Raji (cell line): ENCODE measurements around the gene ARFRP1.

ENCODE experiments used
- POLR2A ChIP-seq: IDR thresholded peaks from 2 replicates; pipeline ENCODE4 v1.6.1; 2011; ENCODE audit warnings: low read depth, low read length, control low read depth; ENCODE audit not compliant: insufficient read depth

ARFRP1 gene

GRCh38 chr20:63738687-63739129 lies 30.9 kb upstream of the ARFRP1 start:
- no peak for TF ChIP-seq POLR2A

GRCh38 chr20:63737945-63738686 lies 30.3 kb upstream of the ARFRP1 start:
- TF ChIP-seq POLR2A = peak; percentile 71

DNA sequence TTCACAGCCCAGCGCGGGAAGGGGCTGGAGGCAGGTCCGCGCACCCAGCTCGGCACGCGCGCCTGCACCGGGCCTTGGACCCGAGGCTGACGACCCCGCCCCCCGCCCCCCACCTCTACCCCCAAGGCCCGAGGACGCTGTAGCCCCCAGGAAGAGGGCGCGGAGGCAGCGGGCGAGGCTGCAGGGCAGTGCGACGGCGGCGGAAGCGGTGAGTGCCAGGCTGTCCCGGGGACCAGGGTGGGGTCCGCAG lies 29.8 kb upstream of the ARFRP1 start:
- TF ChIP-seq POLR2A = no peak

DNA sequence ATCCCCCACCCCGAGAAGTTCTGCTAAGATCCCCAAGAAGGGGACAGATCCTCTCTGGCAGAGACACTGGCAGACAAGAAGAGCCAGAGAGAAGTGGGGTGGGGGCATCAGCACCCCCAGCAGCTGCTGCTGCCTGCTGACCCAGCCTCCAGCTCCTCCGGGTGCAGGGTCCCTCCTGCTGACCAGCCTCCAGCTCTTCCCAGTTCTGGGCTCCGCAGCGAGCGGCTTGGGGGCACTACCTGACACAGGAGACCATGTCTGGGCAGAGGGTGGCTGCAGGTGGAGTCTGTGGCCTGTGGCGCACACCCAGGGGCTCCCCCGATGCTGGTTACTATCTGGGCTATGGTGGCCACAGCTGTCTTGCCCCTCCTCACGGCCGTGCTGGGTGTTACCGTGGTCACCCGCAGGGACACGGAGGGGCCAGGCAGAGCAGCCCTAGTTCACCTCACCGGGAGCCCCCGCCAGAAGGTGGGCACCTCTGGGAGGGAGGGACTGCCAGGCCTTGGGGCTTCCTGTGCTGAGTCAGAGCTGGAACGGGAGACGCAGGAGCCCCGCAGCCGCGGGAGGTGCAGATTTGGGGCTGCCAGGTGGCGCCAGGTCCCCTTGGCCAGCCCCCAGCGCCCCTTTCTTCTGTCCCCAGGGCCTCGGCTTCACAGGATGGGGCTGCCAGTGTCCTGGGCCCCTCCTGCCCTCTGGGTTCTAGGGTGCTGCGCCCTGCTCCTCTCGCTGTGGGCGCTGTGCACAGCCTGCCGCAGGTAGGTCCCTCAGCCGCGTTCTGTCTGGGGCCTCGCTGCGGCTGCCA lies 29.3 kb upstream of the ARFRP1 start:
- peak; percentile 6 for TF ChIP-seq POLR2A

DNA sequence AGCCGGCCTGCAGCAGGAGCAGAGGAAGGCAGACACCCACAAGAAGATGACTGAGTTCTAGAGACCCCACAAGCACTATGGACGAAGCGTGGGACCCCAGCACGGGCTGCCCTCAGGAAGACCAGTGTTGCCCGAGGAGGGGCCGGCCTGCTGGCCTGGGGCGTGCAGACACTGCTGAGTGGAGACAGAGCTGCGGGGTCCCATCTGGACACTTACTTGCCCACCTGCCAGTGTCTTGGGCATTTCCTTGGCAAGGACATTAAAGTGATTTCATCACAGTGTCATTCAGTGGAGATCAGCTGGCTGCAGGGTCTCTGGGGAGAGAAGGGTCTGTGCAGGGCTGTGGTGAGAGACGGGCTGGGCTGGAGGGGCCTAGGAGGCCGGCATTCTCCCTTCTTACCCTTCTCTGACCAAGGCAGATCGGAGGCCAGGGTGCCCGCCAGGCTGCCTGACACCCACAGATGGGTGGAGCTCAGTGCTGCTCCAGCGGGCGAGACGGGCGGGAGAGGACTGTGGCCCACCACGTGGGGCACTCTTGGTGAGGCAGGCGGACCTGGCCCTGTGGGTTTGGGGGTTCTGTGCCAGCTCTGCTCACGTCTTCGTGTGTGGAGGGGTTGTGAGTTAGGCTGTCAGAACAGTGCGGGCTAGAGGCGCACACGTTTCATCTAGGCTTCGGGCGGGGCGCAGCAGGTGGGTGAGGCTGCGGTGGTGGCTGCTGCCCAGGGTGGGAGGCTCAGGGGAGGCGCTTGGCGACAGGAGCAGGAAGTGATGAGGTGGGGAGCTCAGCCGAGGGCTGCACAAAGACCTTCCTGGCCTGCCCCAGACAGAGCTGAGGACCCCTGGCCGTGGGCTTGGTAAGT lies 28.3 kb upstream of the ARFRP1 start, which contains the start of gene LIME1:
Gene LIME1, plus strand, starts transcription at position 806 of the 860 bp plus-strand sequence. CDS start 886 bp downstream, outside the sequence.
- no peak; the same call in 1 of the 2 replicates for TF ChIP-seq POLR2A

- TF ChIP-seq POLR2A = no peak
Observed at GRCh38 chr20:63734946-63735858, 27.4 kb upstream of the ARFRP1 start.

DNA sequence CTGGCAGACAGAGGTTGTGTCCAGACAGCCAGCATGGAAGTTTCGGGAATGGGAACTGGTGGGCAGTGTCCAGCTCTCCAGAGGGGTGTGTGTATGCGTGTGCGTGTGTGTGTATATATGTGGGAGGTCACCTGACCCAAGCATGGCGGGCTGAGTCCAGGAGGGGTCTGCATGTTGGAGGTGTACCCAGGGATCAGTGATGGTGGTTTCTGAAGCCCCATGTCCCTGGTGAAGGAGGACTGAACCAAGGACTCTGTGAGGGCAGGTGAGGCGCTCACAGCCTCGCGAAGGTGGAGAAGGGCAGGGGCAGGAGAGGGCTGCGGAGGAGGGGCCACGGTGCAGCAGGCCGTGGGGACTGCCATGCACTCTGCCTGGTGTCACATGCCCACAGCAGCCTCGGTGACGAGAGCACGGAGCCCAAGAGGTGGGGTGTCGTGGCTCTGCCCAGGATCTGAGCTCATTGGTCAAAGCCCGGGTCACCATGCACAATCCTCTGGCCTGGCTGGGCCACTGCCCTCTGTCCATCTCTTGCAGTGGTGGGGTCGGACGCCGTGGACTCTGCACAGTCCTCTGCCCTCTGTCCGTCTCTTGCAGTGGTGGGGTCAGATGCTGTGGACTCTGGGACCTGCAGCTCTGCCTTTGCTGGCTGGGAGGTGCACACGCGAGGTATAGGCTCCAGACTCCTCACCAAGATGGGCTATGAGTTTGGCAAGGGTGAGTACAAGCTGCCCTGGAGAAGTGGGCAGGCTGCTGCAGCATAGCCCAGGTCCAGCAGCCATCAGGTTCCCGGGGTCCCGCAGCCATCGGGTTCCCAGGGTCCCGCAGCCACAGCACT lies 26.6 kb upstream of the ARFRP1 start:
- TF ChIP-seq POLR2A = no peak

GRCh38 chr20:63733579-63734081 lies 25.9 kb upstream of the ARFRP1 start:
- TF ChIP-seq POLR2A = no peak

DNA sequence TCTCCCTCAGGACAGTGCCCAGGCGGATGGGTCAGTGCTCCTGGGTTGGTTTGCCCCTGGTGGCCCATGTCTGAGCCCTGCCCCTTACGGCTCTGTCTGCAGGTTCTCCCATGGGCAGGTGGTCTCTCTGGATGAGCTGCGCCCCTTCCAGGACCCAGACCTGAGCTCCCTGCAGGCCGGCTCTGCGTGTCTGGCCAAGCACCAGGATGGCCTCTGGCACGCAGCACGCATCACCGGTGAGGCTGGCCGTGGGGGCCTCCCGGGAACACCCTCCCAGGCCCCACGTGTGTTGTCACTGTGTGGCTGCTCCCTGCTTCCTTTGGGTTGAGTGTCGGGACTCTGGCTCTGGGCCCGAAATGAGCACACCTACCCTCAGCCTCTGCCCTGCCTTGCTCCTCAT lies 25.3 kb upstream of the ARFRP1 start:
- TF ChIP-seq POLR2A = no peak

DNA sequence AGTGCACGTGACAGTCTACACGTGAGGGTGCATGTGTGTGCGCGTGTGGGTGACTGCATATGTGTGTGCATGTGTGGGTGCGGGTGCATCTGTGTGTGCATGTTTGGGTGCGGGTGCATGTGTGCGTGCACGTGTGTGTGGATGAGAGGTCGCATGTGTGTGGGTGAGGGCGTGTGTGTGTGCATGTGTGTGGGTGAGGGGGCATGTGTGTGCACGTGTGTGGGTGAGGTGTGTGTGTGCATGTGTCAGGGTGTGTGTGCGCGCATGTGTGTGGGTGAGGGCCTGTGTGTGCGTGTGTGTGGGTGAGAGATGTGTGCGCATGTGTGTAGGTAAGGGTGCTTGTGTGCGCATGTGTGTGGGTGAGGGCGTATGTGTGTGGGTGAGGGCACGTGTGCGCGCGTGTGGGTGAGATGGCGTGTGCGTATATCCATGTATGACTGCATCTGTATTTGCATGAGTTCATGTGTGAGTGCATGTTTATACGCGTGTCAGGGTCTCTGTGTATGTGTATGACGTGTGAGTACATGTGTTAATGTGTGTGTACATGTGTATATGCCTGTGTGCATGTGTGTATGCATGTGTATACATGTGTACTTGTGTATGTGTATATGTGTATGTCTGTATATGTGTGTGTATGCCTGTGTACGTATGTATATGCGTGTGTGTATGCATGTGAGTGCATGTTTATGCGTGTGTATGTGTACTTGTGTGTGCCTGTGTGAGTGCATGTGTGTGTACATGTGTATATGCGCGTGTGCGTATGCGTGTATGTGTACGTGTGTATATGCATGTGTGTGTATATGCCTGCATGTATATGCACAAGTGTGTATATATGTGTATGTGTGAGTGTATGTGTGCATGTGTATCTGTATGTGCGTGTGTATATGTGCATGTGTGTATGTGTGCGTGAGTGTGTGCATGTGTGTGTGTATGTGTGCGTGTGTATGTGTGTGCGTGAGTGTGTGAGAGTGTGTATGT lies 24.6 kb upstream of the ARFRP1 start:
- TF ChIP-seq POLR2A = no peak

DNA sequence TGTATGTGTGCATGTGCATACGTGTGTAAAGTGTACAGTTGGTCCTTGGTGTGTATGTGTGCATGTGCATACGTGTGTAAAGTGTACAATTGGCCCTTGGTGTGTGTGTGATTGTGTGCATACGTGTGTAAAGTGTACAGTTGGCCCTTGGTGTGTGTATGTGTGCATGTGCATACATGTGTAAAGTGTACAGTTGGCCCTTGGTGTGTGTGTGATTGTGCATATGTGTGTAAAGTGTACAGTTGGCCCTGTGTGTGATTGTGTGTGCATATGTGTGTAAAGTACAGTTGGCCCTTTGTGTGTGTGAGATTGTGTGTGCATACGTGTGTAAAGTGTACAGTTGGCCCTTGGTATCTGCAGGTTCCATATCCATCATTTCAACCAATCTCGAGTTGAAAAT lies 23.6 kb upstream of the ARFRP1 start:
- no peak for TF ChIP-seq POLR2A

DNA sequence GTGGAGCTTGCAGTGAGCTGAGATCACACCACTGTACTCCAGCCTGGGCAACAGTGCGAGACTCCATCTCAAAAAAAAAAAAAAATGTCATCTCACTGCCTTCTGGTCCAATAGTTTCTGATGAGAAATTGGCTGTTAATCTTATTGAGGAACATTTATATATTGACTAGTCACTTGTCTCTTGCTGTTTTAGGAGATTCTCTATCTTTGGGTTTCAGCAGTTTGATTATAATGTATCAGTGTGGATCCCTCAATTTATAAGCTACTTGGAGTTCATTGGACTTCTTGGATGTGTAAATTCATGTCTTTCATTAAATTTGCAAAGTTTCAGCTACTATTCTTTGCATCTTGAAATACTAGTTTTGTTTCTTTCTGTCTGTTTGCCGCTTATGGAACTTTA lies 11.2 kb upstream of the ARFRP1 start:
- TF ChIP-seq POLR2A = no peak
